Mesodermal cell (in vitro differentiated cells): ENCODE results near the gene MSRB2.
"Not testable (repeated sequence)": the region's sequence is repeated elsewhere in the genome, so short reads cannot be mapped to it uniquely, and the experiment has no call there.

ENCODE experiments used
- H3K27ac ChIP-seq: 2 replicates; pipeline ENCODE4 v1.7.0; 2013; ENCODE audit warnings: mild to moderate bottlenecking, low read depth, low read length, moderate library complexity; ENCODE audit not compliant: severe bottlenecking
- H3K36me3 ChIP-seq: 2 replicates; pipeline ENCODE4 v1.7.1; 2013; ENCODE audit warnings: mild to moderate bottlenecking, low read length, moderate library complexity; ENCODE audit not compliant: control insufficient read depth, insufficient read depth
- H3K4me1 ChIP-seq: one replicate; pipeline ENCODE4 v1.7.1; 2013; ENCODE audit warnings: mild to moderate bottlenecking, low read length; ENCODE audit not compliant: insufficient read depth, control insufficient read depth, poor library complexity, severe bottlenecking
- H3K4me3 ChIP-seq: 2 replicates; pipeline ENCODE4 v1.7.0; 2013; ENCODE audit warnings: low read length, control low read depth, mild to moderate bottlenecking; ENCODE audit not compliant: insufficient read depth, poor library complexity, severe bottlenecking; ENCODE audit errors: extremely low read depth
- H3K9me3 ChIP-seq: 2 replicates; pipeline ENCODE4 v1.7.1; 2013; ENCODE audit warnings: mild to moderate bottlenecking, low read length, moderate library complexity; ENCODE audit not compliant: control insufficient read depth
- WGBS, 2 experiments: methylation state at CpG; one replicate each; pipeline ENCODE4 v1.1.5; 2013; ENCODE audit warnings: missing lambda C conversion rate in 2 of 2; ENCODE audit not compliant: insufficient coverage in 2 of 2; 5-methylcytosine and 5-hydroxymethylcytosine counted together

The MSRB2 gene

GRCh38 chr10:23060918-23061317 lies 34.5 kb upstream of the MSRB2 start:
- Histone ChIP-seq H3K4me3 (no peak overlapping the region), H3K27ac (no peak overlapping the region), H3K4me1 (peaks cover 5% of the 10 kb centered on the region), H3K9me3 (no peaks in the 10 kb centered on the region), H3K36me3 (no peaks in the 10 kb centered on the region)
- WGBS, 2 experiments, result 29 to 55% methylated on average over 1 to 2 of the region's 2 CpGs

GRCh38 chr10:23063045-23063972 lies 32.1 kb upstream of the MSRB2 start:
- H3K9me3 ChIP-seq, result no peaks in the 10 kb centered on the region
- H3K27ac ChIP-seq, result no peak overlapping the region
- H3K36me3 ChIP-seq, result no peaks in the 10 kb centered on the region
- H3K4me1 ChIP-seq, result peaks cover 5% of the 10 kb centered on the region
- 57 to 58% methylated on average over 14 to 16 of the region's 20 CpGs for WGBS, 2 experiments
- no peak overlapping the region for H3K4me3 ChIP-seq

- 91 to 93% methylated on average over 11 to 13 of the region's 20 CpGs for WGBS, 2 experiments
Measured at GRCh38 chr10:23063973-23064812, 31.2 kb upstream of the MSRB2 start.

GRCh38 chr10:23064813-23065114 lies 30.6 kb upstream of the MSRB2 start:
- H3K9me3 ChIP-seq, H3K4me3 ChIP-seq, H3K36me3 ChIP-seq, H3K27ac ChIP-seq, H3K4me1 ChIP-seq: not testable (repeated sequence)
- 88% methylated on average over 1 of the region's 2 CpGs; no CpG with 5 or more reads in 1 of the 2 experiments for WGBS, 2 experiments

More at GRCh38 chr10:23063973-23064812, 31.2 kb upstream of the MSRB2 start:
- Histone ChIP-seq H3K36me3 (no peaks in the 10 kb centered on the region), H3K4me1 (peaks cover 5% of the 10 kb centered on the region), H3K9me3 (no peaks in the 10 kb centered on the region), H3K4me3 (no peak overlapping the region), H3K27ac (no peak overlapping the region)

- Histone ChIP-seq H3K4me3 (no peak overlapping the region), H3K27ac (no peak overlapping the region), H3K36me3 (no peaks in the 10 kb centered on the region), H3K4me1 (peaks cover 5% of the 10 kb centered on the region), H3K9me3 (no peaks in the 10 kb centered on the region)
- 90 to 91% methylated on average over 8 to 9 of the region's 11 CpGs for WGBS, 2 experiments
Measured at GRCh38 chr10:23065181-23065948, 30.0 kb upstream of the MSRB2 start.

GRCh38 chr10:23067337-23067736 lies 28.0 kb upstream of the MSRB2 start:
- no peaks in the 10 kb centered on the region for H3K36me3 ChIP-seq
- no peak overlapping the region for H3K27ac ChIP-seq
- 86 to 88% methylated on average over 6 to 9 of the region's 12 CpGs for WGBS, 2 experiments
- H3K9me3 ChIP-seq, result no peaks in the 10 kb centered on the region
- H3K4me3 ChIP-seq, result no peak overlapping the region
- H3K4me1 ChIP-seq, result peaks cover 5% of the 10 kb centered on the region

GRCh38 chr10:23067939-23068775 lies 27.2 kb upstream of the MSRB2 start:
- WGBS, 2 experiments, result 58 to 67% methylated on average over 11 to 13 of the region's 16 CpGs
- Histone ChIP-seq H3K27ac (no peak overlapping the region), H3K36me3 (no peaks in the 10 kb centered on the region), H3K9me3 (no peaks in the 10 kb centered on the region), H3K4me1 (peaks cover 2% of the 10 kb centered on the region), H3K4me3 (no peak overlapping the region)

GRCh38 chr10:23069019-23069815 lies 26.2 kb upstream of the MSRB2 start:
- no peaks in the 10 kb centered on the region for H3K36me3 ChIP-seq
- no peaks in the 10 kb centered on the region for H3K4me1 ChIP-seq
- H3K27ac ChIP-seq, result no peak overlapping the region
- H3K4me3 ChIP-seq, result no peak overlapping the region
- H3K9me3 ChIP-seq, result no peaks in the 10 kb centered on the region
- WGBS, 2 experiments, result 79 to 84% methylated on average over 5 to 10 of the region's 10 CpGs

GRCh38 chr10:23070092-23070912 lies 25.1 kb upstream of the MSRB2 start:
- not testable (repeated sequence) for H3K27ac ChIP-seq, H3K4me1 ChIP-seq, H3K36me3 ChIP-seq, H3K4me3 ChIP-seq, H3K9me3 ChIP-seq
- 87 to 89% methylated on average over 9 to 11 of the region's 12 CpGs for WGBS, 2 experiments
